ENCODE results near the gene SAMHD1. TPM values are rescaled to one million over a fixed set of nuclear protein-coding genes. Genes with fewer than 3 reads are reported as not detected.

The SAMHD1 gene
- total RNA-seq, 3 donors from 2014 or later (not counting 1 experiment from before 2014, with no cell fraction given), result 237 to 279 (median 270) TPM

GRCh38 chr20:36924167-36925045 is 27.1 kb downstream of the SAMHD1 start:
- Histone ChIP-seq H3K9me3 (ENCODE audit: control insufficient read depth, insufficient read depth, low read length) (no peaks in the 10 kb centered on the region), H3K27ac (ENCODE audit: low read length) (no peak overlapping the region), H3K4me3 (ENCODE audit: low read length) (no peak overlapping the region), H3K27me3 (ENCODE audit: control insufficient read depth, insufficient read depth, low read length) (no peaks in the 10 kb centered on the region), H3K36me3 (ENCODE audit: control insufficient read depth, insufficient read depth, low read length) (peaks cover 84% of the 10 kb centered on the region), H3K4me1 (ENCODE audit: control insufficient read depth, insufficient read depth, low read length) (peaks cover 4% of the 10 kb centered on the region)
- no peak for ATAC-seq
- WGBS (ENCODE audit: insufficient coverage), result 87% methylated on average over 8 of the region's 9 CpGs
- no peak overlapping the region for H3K4me3 Mint-ChIP-seq
- no peak for TF ChIP-seq CTCF (IDR thresholded peaks at IDR 0.05)
- H3K4me1 Mint-ChIP-seq, result peaks cover 10 to 20% of the 10 kb centered on the region in 2 donors
- no peak for DNase-seq
- H3K27ac Mint-ChIP-seq, result peak overlapping the region; percentile 18 to 85
- no peaks in the 10 kb centered on the region for H3K9me3 Mint-ChIP-seq
- intact Hi-C loops (cut with micrococcal nuclease), result no loop called here
- H3K36me3 Mint-ChIP-seq, result peaks cover 11% of the 10 kb centered on the region
- no peaks in the 10 kb centered on the region for H3K27me3 Mint-ChIP-seq (ENCODE audit: low read depth in 2 of 2)

DNA sequence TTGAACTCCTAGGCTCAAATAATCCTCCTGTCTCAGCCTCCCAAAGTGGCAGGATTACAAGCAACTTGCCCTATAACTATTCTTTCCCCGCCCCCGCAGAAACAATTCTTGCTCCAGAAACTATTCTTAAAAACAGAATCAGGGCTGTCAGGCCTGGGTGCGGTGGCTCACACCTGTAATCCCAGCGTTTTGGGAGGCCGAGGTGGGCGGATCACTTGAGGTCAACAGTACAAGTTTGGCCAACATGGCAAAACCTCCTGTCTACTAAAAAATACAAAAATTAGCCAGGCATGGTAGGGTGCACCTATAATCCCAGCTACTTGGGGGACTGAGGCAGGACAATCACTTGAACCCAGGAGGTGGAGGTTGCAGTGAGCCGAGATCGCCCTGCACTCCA is 31.2 kb downstream of the SAMHD1 start:
- no peak overlapping the region for H3K4me3 ChIP-seq (ENCODE audit: low read length)
- peaks cover 3 to 10% of the 10 kb centered on the region in 2 donors for H3K4me1 Mint-ChIP-seq
- peak overlapping the region in 1 of 2 donors; percentile 57 for H3K27ac Mint-ChIP-seq
- no peaks in the 10 kb centered on the region for H3K36me3 Mint-ChIP-seq
- H3K27me3 Mint-ChIP-seq (ENCODE audit: low read depth in 2 of 2), result no peaks in the 10 kb centered on the region
- H3K27ac ChIP-seq (ENCODE audit: low read length), result no peak overlapping the region
- H3K9me3 Mint-ChIP-seq, result no peaks in the 10 kb centered on the region
- intact Hi-C loops (cut with micrococcal nuclease), result no loop called here
- no peak for TF ChIP-seq CTCF (IDR thresholded peaks at IDR 0.05)
- ATAC-seq (no peak), DNase-seq (no peak)
- H3K9me3 ChIP-seq (ENCODE audit: control insufficient read depth, insufficient read depth, low read length), result no peaks in the 10 kb centered on the region
- no peak overlapping the region for H3K4me3 Mint-ChIP-seq
- 99% methylated on average over 7 of the region's 8 CpGs for WGBS (ENCODE audit: insufficient coverage)
- no peaks in the 10 kb centered on the region for H3K27me3 ChIP-seq (ENCODE audit: control insufficient read depth, insufficient read depth, low read length)
- H3K36me3 ChIP-seq (ENCODE audit: control insufficient read depth, insufficient read depth, low read length), result peaks cover 82% of the 10 kb centered on the region
- H3K4me1 ChIP-seq (ENCODE audit: control insufficient read depth, insufficient read depth, low read length), result no peaks in the 10 kb centered on the region

DNA sequence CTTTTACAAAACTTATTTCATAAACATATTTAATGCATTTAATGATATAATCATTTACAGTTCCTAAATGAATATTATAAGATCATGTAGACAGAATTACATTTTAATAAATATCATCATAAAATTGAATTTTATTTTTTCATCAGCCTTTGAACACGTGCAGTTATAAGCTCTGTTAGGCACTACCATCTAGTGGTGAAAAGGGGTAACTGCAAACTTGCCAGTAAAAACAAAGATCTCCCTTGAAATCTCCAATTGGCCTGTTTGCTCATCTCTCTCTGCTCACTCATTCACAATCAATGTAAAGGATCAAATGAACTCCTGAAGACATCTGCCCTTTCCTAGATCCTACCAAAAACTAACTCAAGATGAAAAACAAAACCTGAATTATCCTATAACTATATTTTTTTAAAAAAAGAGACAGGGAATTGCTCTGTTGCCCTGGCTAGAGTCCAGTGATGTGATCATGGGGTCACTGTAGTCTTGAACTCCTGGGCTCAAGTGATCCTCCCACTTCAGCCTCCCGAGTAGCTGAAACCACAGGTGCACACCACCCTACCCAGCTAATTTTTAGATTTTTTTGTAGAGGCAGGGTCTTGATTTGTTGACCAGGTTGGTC is 31.7 kb downstream of the SAMHD1 start:
- Mint-ChIP-seq H3K4me1 (peaks cover 0 to 10% of the 10 kb centered on the region in 2 donors), H3K36me3 (peaks cover 2% of the 10 kb centered on the region), H3K27me3 (ENCODE audit: low read depth in 2 of 2) (no peaks in the 10 kb centered on the region), H3K4me3 (no peak overlapping the region), H3K27ac (peak overlapping the region; percentile 57 to 66), H3K9me3 (no peaks in the 10 kb centered on the region)
- Histone ChIP-seq H3K36me3 (ENCODE audit: control insufficient read depth, insufficient read depth, low read length) (peaks cover 83% of the 10 kb centered on the region), H3K4me3 (ENCODE audit: low read length) (no peak overlapping the region), H3K9me3 (ENCODE audit: control insufficient read depth, insufficient read depth, low read length) (no peaks in the 10 kb centered on the region), H3K27ac (ENCODE audit: low read length) (no peak overlapping the region), H3K27me3 (ENCODE audit: control insufficient read depth, insufficient read depth, low read length) (no peaks in the 10 kb centered on the region), H3K4me1 (ENCODE audit: control insufficient read depth, insufficient read depth, low read length) (no peaks in the 10 kb centered on the region)
- ATAC-seq (peak; percentile 72 to 87 (median 78)), DNase-seq (peak in 1 of 2 donors; percentile 79)
- WGBS (ENCODE audit: insufficient coverage), result 20% methylated on average over 2 of the region's 2 CpGs
- intact Hi-C loops (cut with micrococcal nuclease), result no loop called here
- TF ChIP-seq CTCF (IDR thresholded peaks at IDR 0.05), result peak; percentile 96

Measured in natural killer cell (primary cell).